ENCODE data around the gene ADI1.
"Not testable (repeated sequence)": the region's sequence is repeated elsewhere in the genome, so short reads cannot be mapped to it uniquely, and the experiment has no call there.

ADI1 gene

GRCh38 chr2:3461801-3462492 is 57.4 kb downstream of the ADI1 start:
- peak; percentile 60 to 73 (median 70) for DNase-seq

GRCh38 chr2:3460831-3461800 is 58.2 kb downstream of the ADI1 start:
- no peak for DNase-seq

- DNase-seq = no peak
Measured at GRCh38 chr2:3460156-3460555, 59.2 kb downstream of the ADI1 start.

- no peak for DNase-seq
Measured at GRCh38 chr2:3459185-3460015, 59.9 kb downstream of the ADI1 start.

- DNase-seq = no peak
Measured at GRCh38 chr2:3458396-3459184, 60.7 kb downstream of the ADI1 start.

GRCh38 chr2:3457524-3458395 is 61.6 kb downstream of the ADI1 start:
- no peak for DNase-seq

GRCh38 chr2:3456125-3456524 is 63.2 kb downstream of the ADI1 start:
- no peak for DNase-seq

- DNase-seq = no peak
Measured at GRCh38 chr2:3454802-3455201, 64.5 kb downstream of the ADI1 start.

- DNase-seq = not testable (repeated sequence)
Measured at GRCh38 chr2:3454005-3454404, 65.3 kb downstream of the ADI1 start.

GRCh38 chr2:3453190-3453999 is 65.9 kb downstream of the ADI1 start:
- DNase-seq = no peak

- no peak for DNase-seq
Measured at GRCh38 chr2:3451926-3452671, 67.2 kb downstream of the ADI1 start.

GRCh38 chr2:3451169-3451568 is 68.2 kb downstream of the ADI1 start:
- DNase-seq = no peak

GRCh38 chr2:3450385-3451010 is 68.8 kb downstream of the ADI1 start:
- DNase-seq = no peak

- no peak for DNase-seq
Measured at GRCh38 chr2:3449936-3450335, 69.4 kb downstream of the ADI1 start.

GRCh38 chr2:3449086-3449485 is 70.2 kb downstream of the ADI1 start:
- no peak for DNase-seq

- DNase-seq = not testable (repeated sequence)
Measured at GRCh38 chr2:3448441-3448911, 70.9 kb downstream of the ADI1 start.

- DNase-seq = no peak
Measured at GRCh38 chr2:3447789-3448317, 71.5 kb downstream of the ADI1 start.

All from suppressor macrophage (primary cell).